Measurements from ENCODE around the gene ASCC3. TPM values are rescaled to one million over a fixed set of nuclear protein-coding genes. Genes with fewer than 3 reads are reported as not detected.

ASCC3 gene
- total and polyA plus RNA-seq, 4 donors: 12.8 to 32.7 (median 16.4) TPM

DNA sequence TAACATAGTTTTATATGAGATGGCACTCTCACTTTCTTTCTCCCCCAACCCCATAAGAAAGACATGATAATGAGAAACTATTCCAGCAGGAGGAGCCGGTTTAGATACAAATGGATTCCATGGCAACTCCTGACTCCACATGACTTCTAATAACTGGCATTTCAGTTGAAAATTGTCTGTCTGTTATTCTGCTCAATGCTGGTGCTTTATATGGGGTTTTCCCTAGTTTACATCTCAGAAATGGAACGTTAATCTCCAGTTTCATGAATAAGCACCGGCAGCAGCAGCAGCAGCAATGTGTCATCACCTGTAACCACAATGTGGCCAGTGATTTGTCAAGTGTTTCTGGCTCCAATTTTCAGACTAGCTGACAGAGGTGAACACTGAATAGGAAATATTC is 408.5 kb downstream of the ASCC3 start:
- no peak overlapping the region for H3K4me3 ChIP-seq (ENCODE audit: low read depth in 1 of 3, low read length in 3 of 3)
- H3K27me3 ChIP-seq (ENCODE audit: control insufficient read depth in 4 of 4, insufficient read depth in 4 of 4, low read length in 3 of 4): peaks cover 2 to 15% (median 7%) of the 10 kb centered on the region in 4 donors
- no peak for DNase-seq (ENCODE audit: low spot score)
- H3K27ac ChIP-seq (ENCODE audit: low read depth in 1 of 2, low read length in 2 of 2): no peak overlapping the region
- WGBS: 52% methylated on average over 3 of the region's 3 CpGs
- H3K9me3 ChIP-seq (ENCODE audit: control insufficient read depth in 4 of 4, low read length in 3 of 4): peaks cover 0 to 6% (median 2%) of the 10 kb centered on the region in 4 donors
- peaks cover 0 to 2% (median under 1%) of the 10 kb centered on the region in 4 donors for H3K4me1 ChIP-seq (ENCODE audit: control insufficient read depth in 4 of 4, insufficient read depth in 4 of 4, low read length in 3 of 4)
- H3K36me3 ChIP-seq (ENCODE audit: control insufficient read depth in 4 of 4, insufficient read depth in 3 of 4, low read depth in 1 of 4, low read length in 3 of 4): no peaks in the 10 kb centered on the region
- no peak overlapping the region for H3K9ac ChIP-seq (ENCODE audit: low read depth in 1 of 2, low read length in 2 of 2)
- TF ChIP-seq FOXA1 (IDR thresholded peaks at IDR 0.05) (no peak), TAF1 (conservative IDR thresholded peaks at IDR 0.05) (no peak), SP1 (IDR thresholded peaks at IDR 0.05) (no peak), GABPA (IDR thresholded peaks at IDR 0.05 in 1 of 2, conservative IDR thresholded peaks at IDR 0.05 in 1 of 2) (no peak), YY1 (IDR thresholded peaks at IDR 0.05) (no peak), RXRA (IDR thresholded peaks at IDR 0.05) (no peak), FOXA2 (IDR thresholded peaks at IDR 0.05) (no peak), RAD21 (IDR thresholded peaks at IDR 0.05) (no peak), EGR1 (IDR thresholded peaks at IDR 0.05; ENCODE audit: low read depth in 2 of 2) (no peak)
- TF ChIP-seq, protein P1, sequence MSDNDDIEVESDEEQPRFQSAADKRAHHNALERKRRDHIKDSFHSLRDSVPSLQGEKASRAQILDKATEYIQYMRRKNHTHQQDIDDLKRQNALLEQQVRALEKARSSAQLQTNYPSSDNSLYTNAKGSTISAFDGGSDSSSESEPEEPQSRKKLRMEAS (IDR thresholded peaks at IDR 0.05): no peak
- TF ChIP-seq, protein P2, sequence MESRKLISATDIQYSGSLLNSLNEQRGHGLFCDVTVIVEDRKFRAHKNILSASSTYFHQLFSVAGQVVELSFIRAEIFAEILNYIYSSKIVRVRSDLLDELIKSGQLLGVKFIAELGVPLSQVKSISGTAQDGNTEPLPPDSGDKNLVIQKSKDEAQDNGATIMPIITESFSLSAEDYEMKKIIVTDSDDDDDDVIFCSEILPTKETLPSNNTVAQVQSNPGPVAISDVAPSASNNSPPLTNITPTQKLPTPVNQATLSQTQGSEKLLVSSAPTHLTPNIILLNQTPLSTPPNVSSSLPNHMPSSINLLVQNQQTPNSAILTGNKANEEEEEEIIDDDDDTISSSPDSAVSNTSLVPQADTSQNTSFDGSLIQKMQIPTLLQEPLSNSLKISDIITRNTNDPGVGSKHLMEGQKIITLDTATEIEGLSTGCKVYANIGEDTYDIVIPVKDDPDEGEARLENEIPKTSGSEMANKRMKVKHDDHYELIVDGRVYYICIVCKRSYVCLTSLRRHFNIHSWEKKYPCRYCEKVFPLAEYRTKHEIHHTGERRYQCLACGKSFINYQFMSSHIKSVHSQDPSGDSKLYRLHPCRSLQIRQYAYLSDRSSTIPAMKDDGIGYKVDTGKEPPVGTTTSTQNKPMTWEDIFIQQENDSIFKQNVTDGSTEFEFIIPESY (IDR thresholded peaks at IDR 0.05): no peak
- TF ChIP-seq, protein P3, sequence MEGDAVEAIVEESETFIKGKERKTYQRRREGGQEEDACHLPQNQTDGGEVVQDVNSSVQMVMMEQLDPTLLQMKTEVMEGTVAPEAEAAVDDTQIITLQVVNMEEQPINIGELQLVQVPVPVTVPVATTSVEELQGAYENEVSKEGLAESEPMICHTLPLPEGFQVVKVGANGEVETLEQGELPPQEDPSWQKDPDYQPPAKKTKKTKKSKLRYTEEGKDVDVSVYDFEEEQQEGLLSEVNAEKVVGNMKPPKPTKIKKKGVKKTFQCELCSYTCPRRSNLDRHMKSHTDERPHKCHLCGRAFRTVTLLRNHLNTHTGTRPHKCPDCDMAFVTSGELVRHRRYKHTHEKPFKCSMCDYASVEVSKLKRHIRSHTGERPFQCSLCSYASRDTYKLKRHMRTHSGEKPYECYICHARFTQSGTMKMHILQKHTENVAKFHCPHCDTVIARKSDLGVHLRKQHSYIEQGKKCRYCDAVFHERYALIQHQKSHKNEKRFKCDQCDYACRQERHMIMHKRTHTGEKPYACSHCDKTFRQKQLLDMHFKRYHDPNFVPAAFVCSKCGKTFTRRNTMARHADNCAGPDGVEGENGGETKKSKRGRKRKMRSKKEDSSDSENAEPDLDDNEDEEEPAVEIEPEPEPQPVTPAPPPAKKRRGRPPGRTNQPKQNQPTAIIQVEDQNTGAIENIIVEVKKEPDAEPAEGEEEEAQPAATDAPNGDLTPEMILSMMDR (IDR thresholded peaks at IDR 0.05; ENCODE audit: low read depth, low read length, missing input control): no peak

DNA sequence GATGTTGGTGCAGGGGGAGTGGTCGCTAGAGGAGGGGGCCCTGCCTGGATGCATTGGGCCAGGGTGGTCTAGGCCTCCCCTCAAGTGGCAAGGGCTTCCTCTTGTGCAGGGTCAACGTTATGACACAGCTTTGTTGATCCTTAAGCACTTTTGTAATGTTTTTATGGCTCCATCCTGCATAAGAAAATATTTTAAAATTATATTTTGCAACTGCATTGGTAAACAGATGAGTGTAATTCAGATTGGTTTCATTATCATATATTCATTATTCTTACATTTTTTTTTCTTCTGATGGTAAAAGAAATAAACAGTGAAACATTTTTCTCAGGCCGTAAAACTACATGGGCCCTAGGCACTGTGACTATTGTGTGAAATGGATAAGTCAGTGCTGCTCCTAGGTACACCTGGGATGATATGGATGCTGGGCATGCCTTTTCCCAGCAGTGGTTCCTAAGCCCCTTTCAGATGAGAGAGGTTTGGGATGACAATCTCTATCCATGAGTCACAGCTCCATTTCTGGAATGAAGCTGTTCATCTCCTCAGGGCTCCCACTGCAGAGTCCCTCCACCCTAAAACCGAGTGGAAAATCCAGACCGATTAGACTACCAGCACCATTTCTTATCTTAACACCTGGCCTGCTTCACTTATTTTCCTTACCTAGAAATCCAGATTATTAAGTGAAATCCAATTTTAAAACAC is 410.6 kb downstream of the ASCC3 start:
- Histone ChIP-seq H3K4me1 (ENCODE audit: control insufficient read depth in 4 of 4, insufficient read depth in 4 of 4, low read length in 3 of 4) (peaks cover 0 to 11% (median 4%) of the 10 kb centered on the region in 4 donors), H3K36me3 (ENCODE audit: control insufficient read depth in 4 of 4, insufficient read depth in 3 of 4, low read depth in 1 of 4, low read length in 3 of 4) (no peaks in the 10 kb centered on the region), H3K27ac (ENCODE audit: low read depth in 1 of 2, low read length in 2 of 2) (no peak overlapping the region), H3K27me3 (ENCODE audit: control insufficient read depth in 4 of 4, insufficient read depth in 4 of 4, low read length in 3 of 4) (peaks cover 9 to 35% (median 17%) of the 10 kb centered on the region in 4 donors), H3K9ac (ENCODE audit: low read depth in 1 of 2, low read length in 2 of 2) (no peak overlapping the region), H3K4me3 (ENCODE audit: low read depth in 1 of 3, low read length in 3 of 3) (no peak overlapping the region), H3K9me3 (ENCODE audit: control insufficient read depth in 4 of 4, low read length in 3 of 4) (peaks cover 0 to 6% (median 4%) of the 10 kb centered on the region in 4 donors)
- 74% methylated on average over 5 of the region's 5 CpGs for WGBS
- no peak for DNase-seq (ENCODE audit: low spot score)
- TF ChIP-seq, protein P2 (IDR thresholded peaks at IDR 0.05): no peak
- TF ChIP-seq, protein P3 (IDR thresholded peaks at IDR 0.05; ENCODE audit: low read depth, low read length, missing input control): no peak
- no peak for TF ChIP-seq NR2F2 (IDR thresholded peaks at IDR 0.05)
- no peak for TF ChIP-seq HNF4A (conservative IDR thresholded peaks at IDR 0.05)
- no peak for TF ChIP-seq FOXA1 (IDR thresholded peaks at IDR 0.05)
- no peak for TF ChIP-seq RAD21 (IDR thresholded peaks at IDR 0.05)
- no peak for TF ChIP-seq TAF1 (conservative IDR thresholded peaks at IDR 0.05)
- TF ChIP-seq RXRA (IDR thresholded peaks at IDR 0.05): no peak
- no peak for TF ChIP-seq GABPA (IDR thresholded peaks at IDR 0.05 in 1 of 2, conservative IDR thresholded peaks at IDR 0.05 in 1 of 2)
- TF ChIP-seq JUND (IDR thresholded peaks at IDR 0.05): no peak
- TF ChIP-seq, protein P4, sequence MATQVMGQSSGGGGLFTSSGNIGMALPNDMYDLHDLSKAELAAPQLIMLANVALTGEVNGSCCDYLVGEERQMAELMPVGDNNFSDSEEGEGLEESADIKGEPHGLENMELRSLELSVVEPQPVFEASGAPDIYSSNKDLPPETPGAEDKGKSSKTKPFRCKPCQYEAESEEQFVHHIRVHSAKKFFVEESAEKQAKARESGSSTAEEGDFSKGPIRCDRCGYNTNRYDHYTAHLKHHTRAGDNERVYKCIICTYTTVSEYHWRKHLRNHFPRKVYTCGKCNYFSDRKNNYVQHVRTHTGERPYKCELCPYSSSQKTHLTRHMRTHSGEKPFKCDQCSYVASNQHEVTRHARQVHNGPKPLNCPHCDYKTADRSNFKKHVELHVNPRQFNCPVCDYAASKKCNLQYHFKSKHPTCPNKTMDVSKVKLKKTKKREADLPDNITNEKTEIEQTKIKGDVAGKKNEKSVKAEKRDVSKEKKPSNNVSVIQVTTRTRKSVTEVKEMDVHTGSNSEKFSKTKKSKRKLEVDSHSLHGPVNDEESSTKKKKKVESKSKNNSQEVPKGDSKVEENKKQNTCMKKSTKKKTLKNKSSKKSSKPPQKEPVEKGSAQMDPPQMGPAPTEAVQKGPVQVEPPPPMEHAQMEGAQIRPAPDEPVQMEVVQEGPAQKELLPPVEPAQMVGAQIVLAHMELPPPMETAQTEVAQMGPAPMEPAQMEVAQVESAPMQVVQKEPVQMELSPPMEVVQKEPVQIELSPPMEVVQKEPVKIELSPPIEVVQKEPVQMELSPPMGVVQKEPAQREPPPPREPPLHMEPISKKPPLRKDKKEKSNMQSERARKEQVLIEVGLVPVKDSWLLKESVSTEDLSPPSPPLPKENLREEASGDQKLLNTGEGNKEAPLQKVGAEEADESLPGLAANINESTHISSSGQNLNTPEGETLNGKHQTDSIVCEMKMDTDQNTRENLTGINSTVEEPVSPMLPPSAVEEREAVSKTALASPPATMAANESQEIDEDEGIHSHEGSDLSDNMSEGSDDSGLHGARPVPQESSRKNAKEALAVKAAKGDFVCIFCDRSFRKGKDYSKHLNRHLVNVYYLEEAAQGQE (IDR thresholded peaks at IDR 0.05): no peak
- TF ChIP-seq HNF4G (IDR thresholded peaks at IDR 0.05): no peak
- TF ChIP-seq, protein P1 (IDR thresholded peaks at IDR 0.05): no peak
- TF ChIP-seq SP1 (IDR thresholded peaks at IDR 0.05): no peak
- TF ChIP-seq EGR1 (IDR thresholded peaks at IDR 0.05; ENCODE audit: low read depth in 2 of 2): no peak

All from liver (tissue), 9 donors.